Sigmoid colon (tissue), 4 donors: ENCODE measurements around the gene KCNS3.

ENCODE experiments used
- CTCF ChIP-seq, 4 experiments: fragments of 450-650 bp in 3 of 4; fragments of 200-600 bp in 1 of 4; IDR thresholded peaks; one replicate each; pipeline ENCODE4 v1.5.1; 2016 to 2019; ENCODE audit warnings: antibody characterized with exemption in 4 of 4, mild to moderate bottlenecking in 3 of 4, moderate library complexity in 2 of 4
- POLR2AphosphoS5 ChIP-seq, 4 donors: sonication (generic); formaldehyde crosslinking; IDR thresholded peaks; one replicate each; pipeline ENCODE4 v1.6.1; 2017; ENCODE audit warnings: antibody characterized with exemption in 4 of 4

GRCh38 chr2:17857021-17857420, 21.4 kb upstream of the KCNS3 start:
- no peak for TF ChIP-seq POLR2AphosphoS5 (IDR thresholded peaks at IDR 0.05)
- no peak for TF ChIP-seq CTCF (IDR thresholded peaks at IDR 0.05)
